SW 1271 (cell line): ENCODE data around the gene S100A13.

ENCODE experiments used
- DNase-seq, 2 experiments: peaks; one replicate each; lab custom pipeline; 2025; lab: John Stamatoyannopoulos, UW

S100A13 gene

GRCh38 chr1:153627715-153628626 is 666 bp upstream of the S100A13 start, which contains the start of gene S100A1:
Gene S100A1 (plus strand): TSS chr1:153628434. CDS start chr1:153630522, 2,088 bp downstream.
- no peak for DNase-seq

GRCh38 chr1:153626477-153626903 is 815 bp downstream of the S100A13 start:
- no peak for DNase-seq

- DNase-seq, result no peak
Observed at GRCh38 chr1:153624965-153625611, 2.2 kb downstream of the S100A13 start.

GRCh38 chr1:153623101-153623500 is 4.2 kb downstream of the S100A13 start:
- no peak for DNase-seq

GRCh38 chr1:153619171-153619570 is 8.1 kb downstream of the S100A13 start:
- no peak for DNase-seq

- DNase-seq, result peak; percentile 61 to 71
Observed at GRCh38 chr1:153617663-153618062, 9.6 kb downstream of the S100A13 start.

GRCh38 chr1:153616917-153617311 is 10.4 kb downstream of the S100A13 start:
- DNase-seq, result no peak

- DNase-seq, result no peak
Observed at GRCh38 chr1:153616144-153616916, 11.0 kb downstream of the S100A13 start, which contains the start of gene S100A14. Gene S100A14 (minus strand): TSS chr1:153616325. CDS start chr1:153615858, 467 bp downstream.

GRCh38 chr1:153615406-153615805 is 11.9 kb downstream of the S100A13 start:
- DNase-seq, result no peak

GRCh38 chr1:153614906-153615305 is 12.4 kb downstream of the S100A13 start:
- no peak for DNase-seq

- no peak for DNase-seq
Observed at GRCh38 chr1:153614189-153614900, 13.0 kb downstream of the S100A13 start.

- no peak for DNase-seq
Observed at GRCh38 chr1:153613406-153613805, 13.9 kb downstream of the S100A13 start.

GRCh38 chr1:153612755-153613331 is 14.5 kb downstream of the S100A13 start, which contains the start of gene S100A16:
Gene S100A16 (minus strand): TSS chr1:153613137. CDS start chr1:153608151, 4,986 bp downstream.
- DNase-seq, result peak; percentile 20 to 43

GRCh38 chr1:153612111-153612754 is 15.1 kb downstream of the S100A13 start:
- no peak for DNase-seq

- DNase-seq, result no peak
Observed at GRCh38 chr1:153611356-153611755, 15.9 kb downstream of the S100A13 start.

GRCh38 chr1:153610811-153611301 is 16.4 kb downstream of the S100A13 start:
- no peak for DNase-seq

GRCh38 chr1:153610334-153610733 is 17.0 kb downstream of the S100A13 start:
- peak; percentile 1 to 9 for DNase-seq

GRCh38 chr1:153609585-153609907 is 17.8 kb downstream of the S100A13 start:
- no peak for DNase-seq

- peak; percentile 74 to 87 for DNase-seq
Observed at GRCh38 chr1:153608742-153609584, 18.3 kb downstream of the S100A13 start.
